H9 (cell line): ENCODE data around the gene MKNK2. TPM values are rescaled to one million over a fixed set of nuclear protein-coding genes. Genes with fewer than 3 reads are reported as not detected.
A peak's percentile ranks its signal among the peaks of the same experiment; 100 is the strongest.

Experiments used
- DNase-seq: peaks from one replicate; pipeline ENCODE4 v3.0.0-alpha.2; 2017
- H2AFZ ChIP-seq: one replicate; pipeline ENCODE4 v1.6.1; 2013; ENCODE audit warnings: mild to moderate bottlenecking, low read length, control low read depth, moderate library complexity
- H2AK5ac ChIP-seq: 2 replicates; pipeline ENCODE4 v1.6.1; 2013; ENCODE audit warnings: low read length, control low read depth, mixed read lengths; ENCODE audit not compliant: insufficient read length
- H2BK120ac ChIP-seq: one replicate; pipeline ENCODE4 v1.6.1; 2013; ENCODE audit warnings: low read depth, mild to moderate bottlenecking, low read length, control low read depth, inconsistent platforms; ENCODE audit not compliant: poor library complexity, severe bottlenecking
- H2BK12ac ChIP-seq: 2 replicates; pipeline ENCODE4 v1.6.1; 2013; ENCODE audit warnings: low read length, control low read depth, mixed read lengths, low read depth; ENCODE audit not compliant: insufficient read length
- H2BK15ac ChIP-seq: 2 replicates; pipeline ENCODE4 v1.6.1; 2013; ENCODE audit warnings: low read depth, low read length, control low read depth
- H2BK20ac ChIP-seq: one replicate; pipeline ENCODE4 v1.6.1; 2013; ENCODE audit warnings: low read depth, mild to moderate bottlenecking, low read length, control low read depth, inconsistent platforms; ENCODE audit not compliant: poor library complexity, severe bottlenecking
- H2BK5ac ChIP-seq: 2 replicates; pipeline ENCODE4 v1.6.1; 2013; ENCODE audit warnings: low read length, control low read depth, mixed read lengths; ENCODE audit not compliant: insufficient read length
- H3K14ac ChIP-seq: 2 replicates; pipeline ENCODE4 v1.6.1; 2013; ENCODE audit warnings: low read length, control low read depth; ENCODE audit not compliant: insufficient read depth
- H3K18ac ChIP-seq: 2 replicates; pipeline ENCODE4 v1.6.1; 2013; ENCODE audit warnings: low read depth, mild to moderate bottlenecking, mixed read lengths, low read length, control low read depth; ENCODE audit not compliant: insufficient read length
- H3K23ac ChIP-seq: 2 replicates; pipeline ENCODE4 v1.6.1; 2013; ENCODE audit warnings: low read length, control low read depth, mixed read lengths, low read depth; ENCODE audit not compliant: insufficient read length
- H3K23me2 ChIP-seq: 2 replicates; pipeline ENCODE4 v1.6.1; 2013; ENCODE audit warnings: low read depth, mild to moderate bottlenecking, mixed read lengths, low read length, control low read depth; ENCODE audit not compliant: insufficient read length, poor library complexity, severe bottlenecking
- H3K27ac ChIP-seq: 2 replicates; pipeline ENCODE4 v1.5.1; 2013; ENCODE audit warnings: low read length, control low read depth, mixed read lengths, low read depth; ENCODE audit not compliant: insufficient read length
- H3K27me3 ChIP-seq: 2 replicates; pipeline ENCODE4 v1.6.1; 2013; ENCODE audit warnings: low read length, control low read depth, inconsistent platforms; ENCODE audit not compliant: insufficient read depth
- H3K4ac ChIP-seq: 2 replicates; pipeline ENCODE4 v1.6.1; 2013; ENCODE audit warnings: low read depth, mild to moderate bottlenecking, control low read depth, inconsistent platforms, low read length, moderate library complexity
- H3K4me1 ChIP-seq: 2 replicates; pipeline ENCODE4 v1.6.1; 2013; ENCODE audit warnings: low read length, control low read depth, inconsistent platforms; ENCODE audit not compliant: insufficient read depth
- H3K4me2 ChIP-seq: 2 replicates; pipeline ENCODE4 v1.6.1; 2013; ENCODE audit warnings: low read length, control low read depth, mixed read lengths; ENCODE audit not compliant: insufficient read length, insufficient read depth
- H3K56ac ChIP-seq: 2 replicates; pipeline ENCODE4 v1.6.1; 2013; ENCODE audit warnings: low read depth, mild to moderate bottlenecking, mixed read lengths, low read length, control low read depth; ENCODE audit not compliant: insufficient read length
- H3K79me1 ChIP-seq: 2 replicates; pipeline ENCODE4 v1.6.1; 2013; ENCODE audit warnings: low read depth, mild to moderate bottlenecking, moderate library complexity, low read length, control low read depth, inconsistent platforms; ENCODE audit not compliant: insufficient read depth, poor library complexity, severe bottlenecking
- H3K79me2 ChIP-seq: 2 replicates; pipeline ENCODE4 v1.6.1; 2013; ENCODE audit warnings: low read length, control low read depth, inconsistent platforms; ENCODE audit not compliant: insufficient read depth
- H3K9ac ChIP-seq: 2 replicates; pipeline ENCODE4 v1.6.1; 2013; ENCODE audit warnings: low read length, control low read depth, mixed read lengths; ENCODE audit not compliant: insufficient read length; ENCODE audit errors: extremely low read depth
- H3K9me3 ChIP-seq: one replicate; pipeline ENCODE4 v1.6.1; 2013; ENCODE audit warnings: low read depth, low read length, inconsistent platforms; ENCODE audit not compliant: control insufficient read depth
- H3T11ph ChIP-seq: one replicate; pipeline ENCODE4 v1.6.1; 2013; ENCODE audit warnings: mild to moderate bottlenecking, low read length, control low read depth, inconsistent platforms
- H4K20me1 ChIP-seq: one replicate; pipeline ENCODE4 v1.6.1; 2013; ENCODE audit not compliant: control insufficient read depth, insufficient read length, insufficient read depth
- H4K5ac ChIP-seq: 2 replicates; pipeline ENCODE4 v1.6.1; 2013; ENCODE audit warnings: low read depth, mild to moderate bottlenecking, mixed read lengths, low read length, control low read depth; ENCODE audit not compliant: insufficient read length
- H4K8ac ChIP-seq: replicated peaks from 2 replicates; pipeline ENCODE4 v1.6.1; 2013; ENCODE audit warnings: low read length, control low read depth, mixed read lengths, low read depth; ENCODE audit not compliant: insufficient read length
- H4K91ac ChIP-seq: 2 replicates; pipeline ENCODE4 v1.6.1; 2013; ENCODE audit warnings: low read depth, mild to moderate bottlenecking, moderate library complexity, mixed read lengths, low read length, control low read depth; ENCODE audit not compliant: insufficient read length
- H3K27ac Mint-ChIP-seq, 3 experiments: 2 replicates in 2 of 3; 3 replicates in 1 of 3; pipeline ENCODE4 v1.8.0; 2020 to 2021; ENCODE audit warnings: mixed read lengths in 3 of 3, mild to moderate bottlenecking in 1 of 3, moderate library complexity in 1 of 3
- H3K27me3 Mint-ChIP-seq: 2 replicates; pipeline ENCODE4 v1.8.0; 2021; ENCODE audit warnings: low read depth, mild to moderate bottlenecking, moderate library complexity, mixed read lengths
- H3K36me3 Mint-ChIP-seq, 3 experiments: 2 replicates in 2 of 3; 3 replicates in 1 of 3; pipeline ENCODE4 v1.8.0; 2020 to 2021; ENCODE audit warnings: low read depth in 3 of 3, mixed read lengths in 3 of 3; ENCODE audit not compliant: insufficient read depth in 1 of 3
- H3K4me1 Mint-ChIP-seq, 2 experiments: 2 replicates each; pipeline ENCODE4 v1.8.0; 2020; ENCODE audit warnings: mixed read lengths in 2 of 2
- H3K4me3 Mint-ChIP-seq, 2 experiments: 2 replicates in 1 of 2; 3 replicates in 1 of 2; pipeline ENCODE4 v1.8.0; 2020 to 2021; ENCODE audit warnings: mild to moderate bottlenecking in 2 of 2, mixed read lengths in 2 of 2, moderate library complexity in 1 of 2
- H3K9me3 Mint-ChIP-seq, 2 experiments: 2 replicates in 1 of 2; 3 replicates in 1 of 2; pipeline ENCODE4 v1.8.0; 2020; ENCODE audit warnings: mild to moderate bottlenecking in 2 of 2, mixed read lengths in 2 of 2, moderate library complexity in 1 of 2
- CTCF ChIP-seq: fragments of 200-600 bp; sonication (generic); conservative IDR thresholded peaks from 3 replicates; pipeline ENCODE4 v1.8.0; 2021; ENCODE audit warnings: antibody characterized with exemption, mild to moderate bottlenecking
- WGBS: extraction: QIAGEN DNeasy Blood & Tissue Kit; methylation state at CpG from one replicate; pipeline ENCODE4 v1.1.7; 2013; ENCODE audit warnings: missing lambda C conversion rate, low lambda C conversion rate, mixed read lengths; ENCODE audit not compliant: insufficient read length; ENCODE audit errors: extremely low coverage; 5-methylcytosine and 5-hydroxymethylcytosine counted together
- total RNA-seq: library from RNA; stranded (reverse); gene quantifications from 2 replicates; pipeline ENCODE4 v1.2.1, GENCODE V29; 2021

The MKNK2 gene
- total RNA-seq, 1 experiment from 2014 or later = 153 TPM

- peak overlapping the region in 2 of 3 experiments; percentile 76 to 91; a peak in 4 of 7 replicates for H3K27ac Mint-ChIP-seq
- H3K27ac ChIP-seq = no peak overlapping the region
- no peak overlapping the region for H3K9ac ChIP-seq
Measured at GRCh38 chr19:2051773-2052704, 995 bp upstream of the MKNK2 start.

More at GRCh38 chr19:2051773-2052704, 995 bp upstream of the MKNK2 start:
- TF ChIP-seq CTCF = no peak
- no peak overlapping the region for H2BK15ac ChIP-seq
- H3K14ac ChIP-seq = 0 out of 2 replicates have a peak overlapping the region, but pooled peaks have one; percentile 41
- no peaks in the 10 kb centered on the region for H3K27me3 Mint-ChIP-seq
- H4K20me1 ChIP-seq = no peaks in the 10 kb centered on the region
- no peak overlapping the region for H4K8ac ChIP-seq
- H2BK20ac ChIP-seq = no peak overlapping the region
- DNase-seq = peak; percentile 30
- H2BK120ac ChIP-seq = no peak overlapping the region
- H2BK12ac ChIP-seq = no peak overlapping the region
- H3K27me3 ChIP-seq = no peaks in the 10 kb centered on the region
- H3T11ph ChIP-seq = no peak overlapping the region
- H2AFZ ChIP-seq = no peak overlapping the region
- H3K4ac ChIP-seq = no peak overlapping the region
- H3K23me2 ChIP-seq = peaks cover 9% of the 10 kb centered on the region
- H3K56ac ChIP-seq = no peak overlapping the region
- H3K9me3 Mint-ChIP-seq = no peaks in the 10 kb centered on the region
- no peak overlapping the region for H4K5ac ChIP-seq
- no peak overlapping the region for H2BK5ac ChIP-seq
- H3K9me3 ChIP-seq = no peaks in the 10 kb centered on the region
- peaks cover 7 to 18% of the 10 kb centered on the region in 2 experiments; a peak in 3 of 4 replicates for H3K4me1 Mint-ChIP-seq
- H3K4me2 ChIP-seq = peak overlapping the region; percentile 34
- peak overlapping the region; percentile 15 for H4K91ac ChIP-seq
- H3K79me2 ChIP-seq = peaks cover 11% of the 10 kb centered on the region; the same call in 1 of the 2 replicates
- no peak overlapping the region for H2AK5ac ChIP-seq
- no peaks in the 10 kb centered on the region for H3K4me1 ChIP-seq
- H3K4me3 Mint-ChIP-seq = peak overlapping the region; percentile 61 to 79
- H3K36me3 Mint-ChIP-seq = no peaks in the 10 kb centered on the region
- no CpG with 5 or more reads among the region's 18 CpGs for WGBS
- peak overlapping the region; percentile 9 for H3K18ac ChIP-seq
- no peak overlapping the region for H3K23ac ChIP-seq
- H3K79me1 ChIP-seq = peaks cover 3% of the 10 kb centered on the region
